ENCODE measurements around the gene PAN3.

DNA sequence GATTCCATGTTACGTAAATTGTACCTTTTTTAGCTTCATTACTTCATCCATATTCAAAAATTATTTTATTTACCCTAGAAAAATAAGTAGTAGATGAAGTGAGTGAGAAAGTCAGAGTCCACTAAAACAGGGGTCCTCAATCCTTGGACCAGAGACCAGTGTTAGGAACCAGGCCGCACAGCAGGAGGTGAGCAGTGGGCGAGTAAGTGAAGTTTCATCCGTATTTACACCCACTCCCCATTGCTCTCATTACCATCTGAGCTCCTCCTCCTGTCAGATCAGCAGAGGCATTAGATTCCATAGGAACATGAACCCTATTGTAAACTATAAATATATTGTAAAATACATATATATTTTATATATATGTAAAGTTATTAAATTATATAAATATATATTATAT is 119.0 kb downstream of the PAN3 start:
- TF ChIP-seq EZH2 (IDR thresholded peaks at IDR 0.05; ENCODE audit: insufficient read depth, poor library complexity, severe bottlenecking) (no peak), EZH2phosphoT487 (IDR thresholded peaks at IDR 0.05; ENCODE audit: insufficient read depth, low read depth) (no peak)
